NOMO-1 treated with DMSO at 0.1 percent for 48 hours (cell line): ENCODE data around the gene SPATA2.

Experiments
- DNase-seq: peaks from one replicate; lab custom pipeline; 2025; ENCODE audit not compliant: unreplicated experiment; lab: John Stamatoyannopoulos, UW

SPATA2 gene

DNA sequence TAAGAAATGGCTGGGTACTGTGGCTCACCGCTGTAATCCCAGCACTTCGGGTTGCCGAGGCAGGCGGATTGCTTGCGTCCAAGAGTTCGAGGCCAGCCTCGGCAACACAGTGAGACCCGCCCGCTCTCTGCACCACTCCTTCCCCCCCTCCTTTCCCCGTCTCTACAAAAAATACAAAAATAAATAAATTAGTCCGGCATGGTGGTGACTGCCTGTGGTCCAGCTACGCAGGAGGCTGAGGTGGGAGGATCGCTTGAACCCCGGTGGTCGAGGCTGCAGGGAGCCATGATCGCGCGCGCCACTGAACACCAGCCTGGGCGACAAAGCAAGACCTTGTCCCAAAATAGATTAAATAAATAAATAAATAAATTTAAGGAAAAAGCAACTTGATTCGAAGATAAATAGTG is 20.4 kb upstream of the SPATA2 start:
- DNase-seq, result no peak

DNA sequence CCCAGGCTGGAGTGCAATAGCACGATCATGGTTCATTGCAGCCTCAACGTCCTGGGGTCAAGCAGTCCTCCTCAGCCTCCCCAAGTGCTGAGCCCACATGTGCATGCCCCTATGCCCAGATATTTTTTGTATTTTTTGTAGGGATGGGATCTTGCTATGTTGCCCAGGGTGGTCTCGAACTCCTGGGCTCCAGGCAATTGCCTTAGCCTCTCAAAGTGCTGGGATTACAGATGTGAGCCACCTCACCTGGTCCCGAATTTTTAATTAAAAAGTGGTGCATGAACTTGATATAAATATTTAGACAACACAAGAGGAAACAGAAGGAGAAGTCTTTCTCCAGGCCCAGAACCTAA is 13.8 kb upstream of the SPATA2 start:
- no peak for DNase-seq

DNA sequence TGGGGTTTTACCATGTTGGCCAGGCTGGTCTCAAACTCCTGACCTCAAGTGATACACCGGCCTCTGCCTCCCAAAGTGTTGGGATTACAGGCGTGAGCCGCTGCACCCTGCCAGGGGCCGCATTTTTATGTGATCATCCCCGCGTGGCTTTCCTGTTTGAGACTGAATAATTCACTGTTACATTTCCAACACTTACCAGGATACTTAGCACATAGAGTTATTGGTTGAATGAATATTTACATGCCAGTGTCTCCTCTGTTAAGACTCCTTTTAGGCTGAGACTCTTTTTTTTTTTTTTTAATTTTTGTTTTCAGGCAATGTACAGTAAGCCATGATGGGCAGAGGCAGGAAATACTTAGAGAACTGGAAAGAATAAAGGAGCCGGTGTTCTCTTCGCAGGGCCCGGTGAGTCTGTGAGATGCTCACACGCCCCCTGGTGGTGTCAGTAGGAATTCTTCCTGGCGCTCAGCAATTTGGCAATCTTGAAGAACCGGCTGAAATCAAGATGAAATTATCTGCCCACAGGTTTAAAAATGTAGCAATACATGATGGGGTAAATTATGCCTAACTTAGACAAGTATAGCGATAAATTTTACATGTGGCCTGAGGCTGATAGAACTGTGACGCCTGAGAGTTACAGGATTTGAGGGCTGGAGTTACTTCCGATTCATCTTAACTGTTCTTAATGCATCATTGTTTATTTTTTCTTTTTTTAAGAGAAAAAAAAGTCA is 13.2 kb upstream of the SPATA2 start:
- DNase-seq, result peak; percentile 91

DNA sequence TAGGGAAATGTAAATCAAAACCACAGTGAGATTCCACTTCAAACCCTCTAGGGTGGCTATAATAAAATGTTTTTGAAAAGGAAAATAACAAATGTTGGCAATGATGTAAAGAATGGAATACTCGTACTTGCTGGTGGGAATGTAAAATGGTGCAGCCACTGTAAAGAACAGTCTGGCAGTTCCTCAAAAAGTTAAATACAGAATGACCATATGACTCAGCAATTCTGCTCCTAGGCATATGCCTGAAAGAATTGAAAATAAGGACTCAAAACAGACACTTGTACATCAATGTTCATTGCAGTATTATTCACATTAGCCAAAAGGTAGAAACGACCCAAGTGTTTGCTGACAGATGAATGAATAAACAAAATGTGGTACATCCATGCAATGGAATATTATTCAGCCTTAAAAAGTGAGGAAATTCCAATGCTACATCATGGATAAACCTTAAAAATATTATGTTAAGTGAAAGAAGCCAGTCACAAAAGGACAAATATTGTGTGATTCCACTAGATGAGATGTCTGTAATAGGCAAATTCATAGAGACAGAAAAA is 10.6 kb upstream of the SPATA2 start:
- DNase-seq, result peak; percentile 40

DNA sequence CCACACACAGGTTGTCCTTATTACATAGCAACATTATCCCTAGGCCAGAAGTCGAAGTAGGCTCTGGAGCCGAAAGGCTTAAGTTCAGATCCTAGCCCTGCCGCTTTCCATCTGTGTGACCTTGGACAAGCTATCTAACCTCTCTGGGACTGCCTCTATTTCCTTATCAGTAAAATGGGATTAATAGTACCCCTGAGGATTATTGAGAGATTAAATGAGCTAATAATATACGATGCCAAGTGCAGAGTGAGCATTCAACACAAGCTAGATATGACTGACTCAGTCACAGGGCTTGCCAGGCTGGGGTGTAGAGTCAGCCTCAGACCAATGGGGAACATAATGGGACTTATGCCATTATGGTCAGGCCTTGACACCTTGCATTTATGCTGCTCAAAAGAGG is 8.9 kb upstream of the SPATA2 start:
- DNase-seq, result no peak

DNA sequence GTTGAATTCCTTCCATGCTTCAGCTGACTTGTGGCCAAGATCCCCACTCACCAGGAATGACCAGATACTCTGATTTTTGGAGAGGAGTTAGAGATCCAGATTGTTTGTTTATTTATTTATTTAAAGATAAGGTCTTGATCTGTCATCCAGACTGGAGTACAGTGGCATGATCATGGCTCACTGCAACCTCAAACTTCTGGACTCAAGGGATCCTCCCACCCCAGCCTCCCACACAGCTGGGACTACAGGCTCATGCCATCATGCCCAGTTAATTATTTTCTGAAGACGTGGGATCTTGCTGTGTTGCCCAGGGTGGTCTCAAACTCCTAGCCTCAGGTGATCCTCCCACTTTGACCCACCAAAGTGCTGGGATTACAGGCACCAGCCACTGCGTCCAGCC is 4.1 kb upstream of the SPATA2 start:
- DNase-seq, result no peak

DNA sequence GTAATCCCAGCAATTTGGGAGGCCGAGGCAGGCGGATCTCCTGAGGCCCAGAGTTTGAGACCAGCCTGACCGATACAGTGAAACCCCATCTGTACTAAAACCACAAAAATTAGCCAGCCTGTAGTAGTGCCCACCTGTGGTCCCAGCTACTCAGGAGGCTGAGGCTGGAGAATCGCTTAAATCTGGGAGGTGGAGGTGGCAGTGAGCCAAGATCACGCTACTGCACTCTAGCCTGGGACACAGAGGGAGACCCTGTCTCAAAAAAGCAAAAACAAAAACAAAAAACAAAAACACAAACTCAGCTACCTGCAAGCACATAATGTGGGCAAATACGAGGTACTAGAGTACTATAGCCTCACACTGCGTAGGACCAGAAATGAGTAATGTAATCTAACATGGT is 3.7 kb upstream of the SPATA2 start:
- no peak for DNase-seq

DNA sequence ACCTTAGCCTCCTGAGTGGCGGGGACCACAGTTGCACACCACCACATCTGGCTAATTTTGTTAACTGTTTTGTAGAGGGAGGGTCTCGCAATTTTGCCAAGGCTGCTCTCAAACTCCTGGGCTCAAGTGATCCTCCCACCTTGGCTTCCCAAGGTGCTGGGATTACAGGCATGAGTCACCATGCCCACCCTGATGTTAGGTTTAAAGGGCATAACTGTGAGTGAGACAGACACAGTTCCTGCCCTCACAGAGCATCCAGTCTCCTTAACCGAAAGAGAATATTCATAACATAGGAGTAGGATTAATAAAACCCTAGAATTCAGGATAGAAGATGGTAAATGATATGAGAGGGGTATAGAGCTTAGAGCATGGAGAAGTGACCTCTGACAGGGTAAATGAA is 3.1 kb upstream of the SPATA2 start:
- DNase-seq, result no peak

DNA sequence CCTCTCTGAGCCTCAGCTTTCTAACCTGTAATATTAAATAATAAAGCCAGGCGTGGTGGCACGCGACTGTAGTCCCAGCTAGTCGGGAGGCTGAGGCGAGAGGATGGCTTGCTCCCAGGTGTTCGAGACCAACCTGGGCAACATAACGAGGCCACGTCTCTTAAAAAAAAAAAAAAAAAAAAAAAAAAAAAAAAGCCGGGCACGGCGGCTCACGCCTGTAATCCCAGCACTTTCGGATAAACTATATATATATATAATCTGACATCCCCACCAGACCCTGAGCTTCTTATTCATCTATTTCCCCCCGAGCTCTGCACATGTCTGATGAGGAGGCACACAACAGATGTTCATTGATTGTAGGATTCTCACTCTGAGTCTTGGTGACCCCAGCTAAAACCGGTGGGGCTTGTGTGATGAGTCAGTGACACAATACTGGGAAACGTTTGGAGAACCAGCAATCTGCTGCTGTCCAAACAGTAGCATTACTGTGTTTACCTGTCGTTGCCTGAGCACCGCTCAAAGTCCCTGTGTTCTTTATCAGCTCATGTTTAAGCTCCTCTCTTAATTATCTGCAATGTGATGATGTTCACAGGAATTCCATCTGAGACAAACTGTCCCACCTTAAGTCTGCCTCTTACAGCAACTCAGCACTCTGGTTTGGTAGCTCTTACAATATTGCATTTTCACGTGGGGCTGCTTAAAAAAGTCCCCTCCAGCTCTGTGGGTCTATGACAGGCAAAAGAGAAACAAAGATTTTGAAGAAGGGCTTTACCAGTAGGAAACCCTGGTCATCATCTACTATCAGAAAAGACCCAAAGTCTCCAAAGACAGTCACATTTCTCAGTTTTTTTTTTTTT is 1.0 kb upstream of the SPATA2 start:
- no peak for DNase-seq

DNA sequence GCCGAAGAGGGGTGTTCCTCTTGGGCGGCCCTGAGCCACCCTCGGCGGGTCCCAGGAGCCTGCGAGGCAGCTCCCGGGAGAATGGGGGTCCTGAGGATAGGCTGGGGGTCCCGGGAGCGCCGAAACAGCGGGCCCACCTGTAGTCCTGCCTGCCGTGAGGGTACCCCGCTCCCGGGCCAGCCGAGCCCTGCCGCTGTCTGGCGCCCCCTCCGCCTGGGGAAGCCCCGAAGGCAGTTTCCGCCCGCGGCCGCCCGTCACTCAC is 280 bp downstream of the SPATA2 start:
- no peak for DNase-seq

DNA sequence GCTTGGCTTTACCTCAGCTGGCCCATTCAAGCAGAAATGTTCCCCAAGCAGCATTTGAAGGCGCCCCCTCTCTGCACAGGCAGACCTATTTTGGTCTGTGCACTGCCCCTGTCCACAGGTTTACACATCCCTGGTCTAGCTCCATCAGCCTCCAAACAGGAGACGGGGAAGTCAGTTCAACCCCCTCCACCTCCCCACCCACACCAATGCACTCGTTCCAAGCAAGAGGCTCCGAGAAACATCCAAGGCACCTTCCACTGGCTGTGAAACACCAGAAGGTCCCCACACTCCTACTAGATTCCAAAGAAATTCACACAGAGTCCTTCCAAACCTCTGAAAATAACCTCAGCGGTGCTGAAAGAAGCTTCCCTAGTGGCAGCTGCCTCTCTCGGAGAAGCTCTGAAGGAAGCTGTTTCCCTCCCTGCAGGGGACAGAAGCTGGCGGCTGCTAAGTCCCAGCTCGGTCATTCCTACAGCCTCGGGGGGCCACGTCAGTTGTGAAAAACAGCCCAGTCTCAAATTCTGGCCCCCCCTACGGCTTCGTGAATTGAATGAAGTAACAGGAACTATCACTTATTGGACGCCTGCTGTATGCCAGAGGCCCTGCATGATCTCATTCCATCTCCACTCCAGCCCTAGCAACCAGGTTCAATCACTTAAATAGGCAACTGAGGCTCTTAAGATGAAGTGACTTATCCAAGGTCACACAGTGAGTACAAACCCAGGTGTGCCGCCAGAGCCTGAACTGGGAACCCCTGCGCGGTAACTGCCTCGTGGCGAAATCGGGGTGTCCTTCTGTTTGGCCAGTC is 815 bp downstream of the SPATA2 start:
- DNase-seq, result peak; percentile 32

DNA sequence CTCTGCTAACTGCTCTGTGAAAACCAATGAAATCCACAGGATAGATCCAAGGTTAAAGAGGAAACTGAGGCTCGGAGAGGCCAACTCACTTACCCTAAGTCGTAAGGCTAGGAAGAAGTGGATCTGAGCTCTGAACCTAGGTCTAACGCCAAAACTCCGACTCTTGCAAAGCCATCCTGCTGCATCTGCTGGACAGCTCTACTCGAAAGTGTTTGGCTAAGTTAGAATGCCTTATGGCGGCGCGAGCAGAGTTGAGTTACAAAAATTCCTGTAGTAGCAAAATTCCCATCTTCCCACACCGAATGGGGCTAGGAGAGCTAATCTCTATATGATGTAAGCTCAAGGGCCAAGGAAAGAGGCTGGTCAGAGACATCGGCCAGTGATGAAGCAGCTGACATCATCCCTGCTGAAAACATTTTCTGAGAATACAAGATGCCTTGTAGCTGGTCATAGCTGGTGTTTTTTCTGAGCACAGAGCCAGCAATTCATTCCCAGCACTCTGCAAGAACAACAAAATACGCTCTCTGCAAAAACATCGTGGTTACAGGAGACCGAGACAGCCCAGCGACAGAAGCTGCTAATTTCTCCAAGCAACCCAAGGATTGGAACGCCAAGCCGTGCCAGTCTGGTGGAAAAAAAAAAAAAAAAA is 1.8 kb downstream of the SPATA2 start:
- DNase-seq, result no peak

DNA sequence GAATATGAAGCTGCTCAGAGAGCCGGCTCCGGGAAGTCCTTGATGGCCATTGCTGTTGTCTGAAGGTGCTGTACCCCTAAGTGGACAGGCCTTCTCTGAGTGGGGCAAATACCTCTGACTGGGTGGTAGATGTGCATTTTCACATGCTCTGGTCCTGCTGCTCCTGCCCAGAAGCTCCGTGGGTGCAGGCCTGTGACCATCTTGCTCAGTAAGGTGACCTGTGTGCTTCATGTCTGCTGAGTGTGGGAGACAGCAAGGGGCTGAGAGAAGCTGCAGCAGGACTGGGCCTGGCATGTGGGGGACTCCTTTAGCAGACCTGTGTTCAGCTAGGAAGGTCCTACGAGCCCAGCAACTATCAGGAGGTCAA is 5.0 kb downstream of the SPATA2 start:
- DNase-seq, result no peak

DNA sequence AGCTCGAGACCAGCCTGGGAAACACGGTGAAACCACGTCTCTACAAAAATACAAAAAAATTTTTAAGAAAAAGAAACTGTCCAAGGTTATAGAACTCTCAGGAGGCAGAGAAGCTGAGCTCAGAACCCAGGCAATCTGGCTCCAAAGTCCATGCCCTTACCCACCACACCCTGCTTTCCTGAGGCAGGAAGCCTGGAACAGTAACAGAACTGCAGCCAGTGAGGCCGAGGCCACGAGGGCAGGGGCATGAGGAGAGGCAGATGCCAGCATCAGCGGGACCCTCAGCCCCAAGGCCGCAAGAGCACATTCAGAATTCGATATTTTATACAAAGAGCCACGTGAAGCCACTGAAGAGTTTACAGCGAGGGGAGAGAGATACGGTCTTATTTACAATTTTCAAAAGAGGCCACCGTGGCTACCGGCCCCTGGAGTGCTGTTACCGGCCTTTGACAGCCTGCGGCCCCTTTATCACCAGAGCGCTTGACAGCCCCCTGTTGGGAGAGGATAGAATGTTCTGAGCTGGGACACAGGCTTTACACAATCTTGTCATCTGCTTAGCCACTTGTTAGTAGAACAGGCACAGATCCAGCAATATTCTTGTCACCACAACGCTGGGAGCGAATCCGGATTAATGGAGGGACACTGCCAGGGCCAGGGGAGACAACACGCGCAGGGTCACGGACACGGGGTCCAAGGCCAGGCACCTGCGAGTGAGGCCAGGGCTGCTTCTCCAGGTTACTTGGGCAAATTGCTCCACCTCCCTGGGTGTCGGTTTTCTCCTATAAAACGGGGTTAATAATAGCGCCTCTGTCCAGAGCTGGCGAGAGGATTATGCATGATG is 5.6 kb downstream of the SPATA2 start:
- no peak for DNase-seq

DNA sequence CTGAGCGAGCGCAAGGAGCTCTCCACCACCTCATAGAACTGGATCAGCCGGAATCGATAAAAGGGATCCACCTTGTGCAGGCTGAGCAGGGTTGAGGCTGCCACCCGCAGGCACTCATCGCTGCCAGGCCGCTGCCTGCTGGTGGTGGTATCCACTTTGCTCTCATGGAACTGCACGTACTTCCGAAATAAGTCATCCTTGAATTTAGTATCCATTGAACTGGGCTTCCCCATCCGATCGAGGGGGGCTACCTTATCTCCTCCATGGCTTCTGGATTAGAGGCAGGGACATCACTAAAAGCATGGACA is 7.1 kb downstream of the SPATA2 start:
- DNase-seq, result no peak

DNA sequence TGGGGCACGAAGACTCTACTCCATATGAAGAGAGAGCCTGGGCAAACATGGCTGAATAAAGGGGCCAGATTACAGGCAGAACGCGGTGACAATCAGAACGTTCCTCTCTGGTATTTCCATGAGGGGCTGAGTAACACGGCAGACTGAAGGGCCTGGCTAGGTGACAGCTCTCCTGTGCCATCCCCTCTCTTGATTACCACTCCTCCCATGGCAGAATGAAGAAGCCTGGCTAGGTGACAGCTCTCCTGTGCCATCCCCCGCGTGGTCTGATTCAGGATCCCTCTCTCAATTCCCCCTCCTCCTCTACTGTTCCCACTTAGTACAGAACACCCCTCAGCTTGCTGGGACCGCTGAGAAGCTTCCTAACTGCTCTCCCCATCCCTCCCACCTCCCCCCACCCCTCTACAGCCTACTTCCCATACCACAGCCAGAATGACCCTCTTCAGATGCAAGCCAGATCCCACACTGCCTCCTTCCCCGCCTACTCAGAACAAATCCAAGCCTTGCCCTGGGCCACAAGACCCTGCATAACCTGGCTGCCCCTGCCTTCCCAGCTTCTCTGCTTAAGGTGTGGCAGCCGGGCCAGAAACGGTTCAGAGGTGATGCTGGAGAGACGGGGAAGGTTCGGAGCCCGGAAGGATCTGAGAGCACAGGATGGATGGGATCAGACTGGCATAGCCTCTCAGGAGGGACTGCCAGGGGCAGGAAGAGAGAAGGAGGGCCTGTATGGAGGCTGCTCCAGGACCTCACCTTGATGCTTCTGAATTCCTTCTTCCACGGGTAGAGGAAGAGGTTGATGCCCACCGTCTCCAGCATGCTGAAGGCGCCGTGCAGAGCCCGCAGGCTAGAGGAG is 7.7 kb downstream of the SPATA2 start:
- no peak for DNase-seq

DNA sequence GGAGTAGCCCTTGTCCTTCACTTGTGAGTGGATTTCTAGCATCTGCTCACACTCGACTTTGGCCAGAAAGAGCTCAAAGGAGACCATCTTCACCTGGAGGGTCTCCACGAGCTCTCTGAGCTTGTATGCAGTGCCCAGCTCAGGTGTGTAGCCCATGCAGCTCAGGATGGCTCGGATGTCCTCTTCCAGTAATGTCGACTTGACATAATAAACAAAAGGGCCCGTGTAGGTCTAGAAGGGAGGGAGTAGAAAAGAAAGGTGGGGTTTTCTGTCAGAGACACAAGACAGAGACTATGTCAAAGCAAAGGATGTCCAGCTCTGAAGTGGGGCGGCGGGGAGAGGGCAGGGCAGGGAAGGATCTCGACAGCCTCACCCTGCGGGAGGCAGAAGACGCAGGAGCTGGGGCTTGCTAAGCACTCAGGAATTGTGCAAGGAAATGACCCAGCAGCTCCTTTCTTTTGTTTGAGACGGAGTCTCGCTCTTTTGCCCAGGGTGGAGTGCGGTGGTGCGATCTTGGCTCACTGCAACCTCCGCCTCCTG is 8.6 kb downstream of the SPATA2 start:
- DNase-seq, result no peak

DNA sequence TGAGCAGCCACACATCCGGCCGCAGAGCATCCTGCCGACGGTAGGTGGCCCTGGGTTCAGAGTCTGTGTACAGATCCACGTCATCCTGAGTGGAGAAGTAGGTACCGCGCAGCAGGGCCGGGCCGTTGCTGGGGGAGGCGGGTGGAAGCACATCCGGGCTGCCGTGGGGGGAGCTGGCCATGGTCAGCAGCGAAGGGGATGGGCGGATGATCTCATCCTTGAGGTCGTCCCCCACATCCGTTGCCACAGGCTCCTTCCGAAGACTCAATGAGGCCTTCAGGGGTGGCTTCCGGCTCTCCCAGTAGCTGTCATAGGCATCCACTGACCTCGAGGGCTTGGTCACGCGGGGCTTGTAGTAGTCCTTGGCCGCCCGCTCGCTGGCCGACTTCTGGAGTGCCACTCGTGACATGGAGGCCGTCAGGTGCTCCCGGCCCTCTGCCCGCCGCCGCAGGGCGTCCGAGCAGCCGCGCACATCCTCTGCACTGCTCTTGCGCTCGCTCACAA is 9.2 kb downstream of the SPATA2 start:
- DNase-seq, result no peak

DNA sequence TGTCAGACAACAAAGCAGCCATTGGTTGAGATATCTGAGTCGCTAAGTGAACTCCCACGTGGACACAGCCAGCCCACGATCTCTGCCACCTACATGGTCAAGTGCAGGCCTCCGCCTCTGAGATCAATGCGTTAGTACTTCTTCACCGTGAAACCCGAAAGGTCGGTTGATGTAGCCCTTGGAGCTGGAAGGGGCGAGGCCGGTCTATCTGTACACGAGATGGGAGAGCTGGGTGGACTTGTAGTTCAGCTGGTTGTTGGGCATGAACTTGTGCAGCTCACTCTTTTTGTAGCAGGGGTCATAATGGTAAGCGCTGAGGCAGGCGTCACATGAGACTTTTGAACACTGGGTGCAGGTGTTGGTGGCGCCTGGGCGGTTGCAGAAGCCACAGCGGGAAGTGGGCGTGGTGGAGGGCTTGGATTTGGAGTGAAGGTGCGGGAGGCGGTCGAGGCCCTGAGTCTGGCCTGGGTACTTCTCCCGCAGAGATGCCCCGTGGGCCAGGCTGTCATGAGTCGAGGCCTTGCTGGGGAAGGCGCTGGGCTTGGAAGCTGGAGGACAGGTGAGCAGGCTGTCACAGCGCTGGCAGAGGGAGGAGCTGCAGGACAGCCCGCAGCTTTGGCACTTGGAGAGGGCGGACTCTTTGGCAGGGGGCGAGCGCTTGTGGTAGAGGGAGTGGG is 9.8 kb downstream of the SPATA2 start:
- no peak for DNase-seq
